ENCODE data around the gene ZBTB25.

The ZBTB25 gene

GRCh38 chr14:64444984-64445845, 58.4 kb downstream of the ZBTB25 start:
- TF ChIP-seq, protein P1, sequence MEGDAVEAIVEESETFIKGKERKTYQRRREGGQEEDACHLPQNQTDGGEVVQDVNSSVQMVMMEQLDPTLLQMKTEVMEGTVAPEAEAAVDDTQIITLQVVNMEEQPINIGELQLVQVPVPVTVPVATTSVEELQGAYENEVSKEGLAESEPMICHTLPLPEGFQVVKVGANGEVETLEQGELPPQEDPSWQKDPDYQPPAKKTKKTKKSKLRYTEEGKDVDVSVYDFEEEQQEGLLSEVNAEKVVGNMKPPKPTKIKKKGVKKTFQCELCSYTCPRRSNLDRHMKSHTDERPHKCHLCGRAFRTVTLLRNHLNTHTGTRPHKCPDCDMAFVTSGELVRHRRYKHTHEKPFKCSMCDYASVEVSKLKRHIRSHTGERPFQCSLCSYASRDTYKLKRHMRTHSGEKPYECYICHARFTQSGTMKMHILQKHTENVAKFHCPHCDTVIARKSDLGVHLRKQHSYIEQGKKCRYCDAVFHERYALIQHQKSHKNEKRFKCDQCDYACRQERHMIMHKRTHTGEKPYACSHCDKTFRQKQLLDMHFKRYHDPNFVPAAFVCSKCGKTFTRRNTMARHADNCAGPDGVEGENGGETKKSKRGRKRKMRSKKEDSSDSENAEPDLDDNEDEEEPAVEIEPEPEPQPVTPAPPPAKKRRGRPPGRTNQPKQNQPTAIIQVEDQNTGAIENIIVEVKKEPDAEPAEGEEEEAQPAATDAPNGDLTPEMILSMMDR (IDR thresholded peaks at IDR 0.05) = no peak
- peaks cover 3% of the 10 kb centered on the region for H3K27me3 Mint-ChIP-seq (ENCODE audit: low read depth, poor library complexity)
- H3K4me3 Mint-ChIP-seq = peak overlapping the region; percentile 44
- DNase-seq = peak; percentile 25
- peak overlapping the region; percentile 96 for H3K27ac Mint-ChIP-seq
- no peaks in the 10 kb centered on the region for H3K9me3 Mint-ChIP-seq
- peaks cover 47% of the 10 kb centered on the region for H3K36me3 Mint-ChIP-seq (ENCODE audit: low read depth)
- H3K4me1 Mint-ChIP-seq = peaks cover 27% of the 10 kb centered on the region

DNA sequence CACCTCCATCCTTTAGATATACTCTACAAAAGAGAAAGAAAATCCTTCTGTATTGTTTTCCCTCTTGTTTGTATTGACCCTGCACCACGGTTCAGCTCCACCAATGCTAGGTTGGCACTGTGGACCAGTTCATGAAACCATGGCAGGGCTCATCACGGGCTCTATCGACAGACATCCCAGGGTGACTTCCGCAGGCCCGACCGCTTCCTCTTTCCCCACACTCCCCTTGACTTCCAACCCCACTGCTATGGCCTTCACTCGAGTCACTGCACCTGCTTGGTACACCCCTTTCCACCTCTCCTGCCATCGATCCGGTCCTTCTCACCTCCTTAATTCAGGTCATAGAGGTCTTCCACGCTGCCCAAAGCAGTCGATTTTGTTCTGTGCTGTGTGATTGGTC, 59.5 kb downstream of the ZBTB25 start:
- H3K27ac Mint-ChIP-seq = peak overlapping the region; percentile 96
- DNase-seq = no peak
- no peak overlapping the region for H3K4me3 Mint-ChIP-seq
- H3K9me3 Mint-ChIP-seq = no peaks in the 10 kb centered on the region
- H3K4me1 Mint-ChIP-seq = peaks cover 27% of the 10 kb centered on the region
- H3K27me3 Mint-ChIP-seq (ENCODE audit: low read depth, poor library complexity) = peaks cover 3% of the 10 kb centered on the region
- TF ChIP-seq, protein P1 (IDR thresholded peaks at IDR 0.05) = no peak
- H3K36me3 Mint-ChIP-seq (ENCODE audit: low read depth) = peaks cover 46% of the 10 kb centered on the region

DNA sequence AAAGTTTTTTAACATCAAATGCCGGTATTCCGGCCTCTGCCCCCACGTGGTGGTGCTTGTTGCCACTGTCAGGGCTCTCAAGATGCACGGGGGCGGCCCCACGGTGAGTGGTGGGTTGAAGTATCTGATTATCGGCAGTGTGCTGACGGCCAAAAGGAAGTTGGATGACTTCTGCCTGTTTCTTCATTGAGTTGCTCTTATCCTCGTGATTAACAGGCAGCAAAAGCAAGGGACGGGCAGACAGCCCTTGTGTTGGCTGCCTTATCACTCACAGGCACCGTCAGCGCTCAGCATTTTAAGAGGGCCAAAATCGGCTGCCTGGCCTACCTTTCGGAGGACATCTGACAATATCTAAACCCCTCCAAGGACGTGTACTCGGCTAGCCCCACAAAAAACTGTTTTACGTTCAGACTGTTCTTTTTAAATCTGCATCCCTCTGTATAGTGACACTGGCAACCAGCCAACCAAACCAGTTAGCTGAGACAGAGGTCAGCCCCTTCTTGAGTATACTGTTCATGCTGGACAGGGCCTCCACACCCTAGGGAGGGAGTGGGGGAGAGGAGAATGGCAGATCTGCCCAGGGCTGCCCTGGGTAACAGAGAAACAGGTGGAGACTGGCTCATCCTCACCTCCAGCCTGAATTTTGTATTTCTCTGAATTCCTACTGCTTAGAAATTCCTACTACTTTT, 61.2 kb downstream of the ZBTB25 start:
- peak overlapping the region; percentile 66 for H3K27ac Mint-ChIP-seq
- peaks cover 27% of the 10 kb centered on the region for H3K4me1 Mint-ChIP-seq
- TF ChIP-seq, protein P1 (IDR thresholded peaks at IDR 0.05) = no peak

GRCh38 chr14:64440494-64440893, 63.1 kb downstream of the ZBTB25 start:
- H3K27me3 Mint-ChIP-seq (ENCODE audit: low read depth, poor library complexity) = peaks cover 3% of the 10 kb centered on the region
- DNase-seq = no peak
- TF ChIP-seq, protein P1 (IDR thresholded peaks at IDR 0.05) = no peak

More for the DNA sequence above, 61.2 kb downstream of the ZBTB25 start:
- Mint-ChIP-seq H3K9me3 (no peaks in the 10 kb centered on the region), H3K36me3 (ENCODE audit: low read depth) (peaks cover 46% of the 10 kb centered on the region), H3K27me3 (ENCODE audit: low read depth, poor library complexity) (peaks cover 3% of the 10 kb centered on the region), H3K4me3 (no peak overlapping the region)
- no peak for DNase-seq

GRCh38 chr14:64439141-64439540, 64.5 kb downstream of the ZBTB25 start:
- Mint-ChIP-seq H3K27me3 (ENCODE audit: low read depth, poor library complexity) (peaks cover 6% of the 10 kb centered on the region), H3K36me3 (ENCODE audit: low read depth) (peaks cover 72% of the 10 kb centered on the region), H3K9me3 (no peaks in the 10 kb centered on the region), H3K4me3 (no peak overlapping the region), H3K4me1 (peaks cover 5% of the 10 kb centered on the region), H3K27ac (no peak overlapping the region)
- DNase-seq = no peak
- TF ChIP-seq, protein P1 (IDR thresholded peaks at IDR 0.05) = no peak

More at GRCh38 chr14:64440494-64440893, 63.1 kb downstream of the ZBTB25 start:
- H3K27ac Mint-ChIP-seq = no peak overlapping the region
- no peaks in the 10 kb centered on the region for H3K9me3 Mint-ChIP-seq
- peaks cover 18% of the 10 kb centered on the region for H3K4me1 Mint-ChIP-seq
- no peak overlapping the region for H3K4me3 Mint-ChIP-seq
- peaks cover 60% of the 10 kb centered on the region for H3K36me3 Mint-ChIP-seq (ENCODE audit: low read depth)
